Ishikawa (cell line): ENCODE measurements around the gene RBMS1.

Experiments
- CEBPB ChIP-seq: IDR thresholded peaks from 2 replicates; pipeline ENCODE4 v1.6.1; 2012
- CREB1 ChIP-seq: IDR thresholded peaks from 2 replicates; pipeline ENCODE4 v1.6.1; 2012; ENCODE audit warnings: low read depth
- EGR1 ChIP-seq: IDR thresholded peaks from 2 replicates; pipeline ENCODE4 v1.6.1; 2012
- EP300 ChIP-seq: IDR thresholded peaks from 2 replicates; pipeline ENCODE4 v1.6.1; 2012; ENCODE audit warnings: borderline replicate concordance
- FOXM1 ChIP-seq: IDR thresholded peaks from 2 replicates; pipeline ENCODE4 v1.6.1; 2012; ENCODE audit warnings: low read depth, borderline replicate concordance
- NFIC ChIP-seq: IDR thresholded peaks from 2 replicates; pipeline ENCODE4 v1.6.1; 2012
- RAD21 ChIP-seq: IDR thresholded peaks from 2 replicates; pipeline ENCODE4 v1.6.1; 2012; ENCODE audit warnings: low read depth
- TAF1 ChIP-seq: IDR thresholded peaks from 2 replicates; pipeline ENCODE4 v1.6.1; 2012; ENCODE audit warnings: low read depth, mild to moderate bottlenecking
- TCF12 ChIP-seq: IDR thresholded peaks from 2 replicates; pipeline ENCODE4 v1.6.1; 2012; ENCODE audit warnings: low read depth
- TEAD4 ChIP-seq: IDR thresholded peaks from 2 replicates; pipeline ENCODE4 v1.6.1; 2012
- YY1 ChIP-seq: IDR thresholded peaks from 2 replicates; pipeline ENCODE4 v1.6.1; 2012; ENCODE audit warnings: low read depth
- ZBTB7A ChIP-seq: IDR thresholded peaks from 2 replicates; pipeline ENCODE4 v1.6.1; 2012; ENCODE audit warnings: low read depth
- TF ChIP-seq, protein P1 (sequence below): IDR thresholded peaks from 2 replicates; pipeline ENCODE4 v1.6.1; 2012; ENCODE audit warnings: low read depth, mild to moderate bottlenecking
- TF ChIP-seq, protein P2 (sequence below): IDR thresholded peaks from 2 replicates; pipeline ENCODE4 v1.6.1; 2012
- TF ChIP-seq, protein P3 (sequence below): IDR thresholded peaks from 2 replicates; pipeline ENCODE4 v1.6.1; 2012

RBMS1 gene

DNA sequence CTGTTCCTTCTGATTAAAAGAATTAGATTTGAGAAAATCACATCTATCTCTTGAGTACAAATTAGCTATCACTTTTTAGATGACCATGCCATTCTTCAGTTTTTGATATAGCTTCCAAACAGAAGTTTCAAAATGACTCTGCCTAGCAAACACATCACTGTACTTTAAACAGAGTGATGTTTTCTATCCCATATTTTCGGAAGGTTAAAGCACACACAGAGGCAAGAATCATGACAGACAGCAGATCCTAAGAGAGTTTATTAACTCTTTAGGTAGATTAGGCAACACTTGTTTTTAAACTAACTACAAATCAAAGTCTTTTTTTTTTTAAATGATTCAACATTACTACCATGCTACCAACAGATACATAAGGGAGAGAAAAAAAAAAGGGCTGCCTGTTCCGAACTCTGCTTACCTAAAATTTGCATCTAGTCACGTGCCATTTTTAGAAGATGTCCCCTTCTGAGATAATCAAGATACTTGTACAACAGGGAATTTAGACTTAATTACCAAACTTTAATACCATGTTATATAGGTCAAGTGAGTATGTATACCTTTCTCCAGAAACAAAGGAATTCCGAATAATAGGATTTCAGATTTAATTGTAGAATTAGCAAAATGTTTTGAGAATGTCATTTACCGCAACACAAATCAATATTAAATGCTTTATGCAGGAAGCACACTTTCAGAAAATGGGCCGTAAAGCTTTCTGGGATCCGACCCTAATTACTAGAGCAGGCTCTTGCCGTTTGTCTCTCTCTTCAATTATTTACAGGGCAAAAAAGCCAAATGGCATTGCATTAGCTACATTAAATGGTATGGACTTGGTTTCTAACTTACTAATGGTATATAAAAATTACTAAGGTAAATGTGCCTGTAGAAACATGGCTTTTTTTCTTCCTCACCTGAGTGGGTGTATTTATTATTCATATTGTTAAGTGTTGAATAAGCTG, 2.6 kb downstream of the RBMS1 start:
- TF ChIP-seq TAF1 (no peak), EP300 (no peak), ZBTB7A (no peak), RAD21 (no peak), CREB1 (no peak), EGR1 (no peak), FOXM1 (no peak), TCF12 (no peak), YY1 (no peak), CEBPB (no peak)
- TF ChIP-seq, protein P1, sequence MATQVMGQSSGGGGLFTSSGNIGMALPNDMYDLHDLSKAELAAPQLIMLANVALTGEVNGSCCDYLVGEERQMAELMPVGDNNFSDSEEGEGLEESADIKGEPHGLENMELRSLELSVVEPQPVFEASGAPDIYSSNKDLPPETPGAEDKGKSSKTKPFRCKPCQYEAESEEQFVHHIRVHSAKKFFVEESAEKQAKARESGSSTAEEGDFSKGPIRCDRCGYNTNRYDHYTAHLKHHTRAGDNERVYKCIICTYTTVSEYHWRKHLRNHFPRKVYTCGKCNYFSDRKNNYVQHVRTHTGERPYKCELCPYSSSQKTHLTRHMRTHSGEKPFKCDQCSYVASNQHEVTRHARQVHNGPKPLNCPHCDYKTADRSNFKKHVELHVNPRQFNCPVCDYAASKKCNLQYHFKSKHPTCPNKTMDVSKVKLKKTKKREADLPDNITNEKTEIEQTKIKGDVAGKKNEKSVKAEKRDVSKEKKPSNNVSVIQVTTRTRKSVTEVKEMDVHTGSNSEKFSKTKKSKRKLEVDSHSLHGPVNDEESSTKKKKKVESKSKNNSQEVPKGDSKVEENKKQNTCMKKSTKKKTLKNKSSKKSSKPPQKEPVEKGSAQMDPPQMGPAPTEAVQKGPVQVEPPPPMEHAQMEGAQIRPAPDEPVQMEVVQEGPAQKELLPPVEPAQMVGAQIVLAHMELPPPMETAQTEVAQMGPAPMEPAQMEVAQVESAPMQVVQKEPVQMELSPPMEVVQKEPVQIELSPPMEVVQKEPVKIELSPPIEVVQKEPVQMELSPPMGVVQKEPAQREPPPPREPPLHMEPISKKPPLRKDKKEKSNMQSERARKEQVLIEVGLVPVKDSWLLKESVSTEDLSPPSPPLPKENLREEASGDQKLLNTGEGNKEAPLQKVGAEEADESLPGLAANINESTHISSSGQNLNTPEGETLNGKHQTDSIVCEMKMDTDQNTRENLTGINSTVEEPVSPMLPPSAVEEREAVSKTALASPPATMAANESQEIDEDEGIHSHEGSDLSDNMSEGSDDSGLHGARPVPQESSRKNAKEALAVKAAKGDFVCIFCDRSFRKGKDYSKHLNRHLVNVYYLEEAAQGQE, result no peak
- TF ChIP-seq, protein P2, sequence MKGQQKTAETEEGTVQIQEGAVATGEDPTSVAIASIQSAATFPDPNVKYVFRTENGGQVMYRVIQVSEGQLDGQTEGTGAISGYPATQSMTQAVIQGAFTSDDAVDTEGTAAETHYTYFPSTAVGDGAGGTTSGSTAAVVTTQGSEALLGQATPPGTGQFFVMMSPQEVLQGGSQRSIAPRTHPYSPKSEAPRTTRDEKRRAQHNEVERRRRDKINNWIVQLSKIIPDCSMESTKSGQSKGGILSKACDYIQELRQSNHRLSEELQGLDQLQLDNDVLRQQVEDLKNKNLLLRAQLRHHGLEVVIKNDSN, result no peak
- TF ChIP-seq, protein P3, sequence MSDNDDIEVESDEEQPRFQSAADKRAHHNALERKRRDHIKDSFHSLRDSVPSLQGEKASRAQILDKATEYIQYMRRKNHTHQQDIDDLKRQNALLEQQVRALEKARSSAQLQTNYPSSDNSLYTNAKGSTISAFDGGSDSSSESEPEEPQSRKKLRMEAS, result no peak

GRCh38 chr2:160489111-160489510, 4.5 kb downstream of the RBMS1 start:
- TF ChIP-seq FOXM1 (no peak), NFIC (no peak), EP300 (no peak), CREB1 (no peak), ZBTB7A (no peak), RAD21 (no peak), CEBPB (no peak), TAF1 (no peak), TEAD4 (no peak), YY1 (no peak), EGR1 (no peak)
- TF ChIP-seq, protein P2, result no peak
- TF ChIP-seq, protein P1, result no peak
- TF ChIP-seq, protein P3, result no peak

- TF ChIP-seq ZBTB7A (no peak), RAD21 (no peak), TCF12 (no peak), YY1 (no peak), TAF1 (no peak), CREB1 (no peak), FOXM1 (no peak), EGR1 (no peak), EP300 (no peak), NFIC (no peak), CEBPB (no peak), TEAD4 (no peak)
- TF ChIP-seq, protein P3, result no peak
- TF ChIP-seq, protein P1, result no peak
- TF ChIP-seq, protein P2, result no peak
These were observed 7.3 kb downstream of the RBMS1 start for GRCh38 chr2:160486341-160486740.
